Measurements from ENCODE around the gene GRIK4. TPM values are rescaled to one million over a fixed set of nuclear protein-coding genes. Genes with fewer than 3 reads are reported as not detected.

The GRIK4 gene
- total and polyA plus RNA-seq, 4 donors = 0.41 to 4.9 (median 1.7) TPM

GRCh38 chr11:120482149-120482548, 29.4 kb upstream of the GRIK4 start:
- ATAC-seq (ENCODE audit: insufficient read depth, low FRiP score) = no peak

GRCh38 chr11:120484722-120485121, 26.8 kb upstream of the GRIK4 start:
- H3K9ac ChIP-seq (ENCODE audit: insufficient read depth in 1 of 2, low read length in 2 of 2) = no peak overlapping the region
- WGBS, 2 donors = 74 to 81% methylated on average over 3 of the region's 3 CpGs
- no peaks in the 10 kb centered on the region for H3K9me3 ChIP-seq (ENCODE audit: control insufficient read depth in 4 of 4, insufficient read depth in 3 of 4, low read length in 3 of 4)
- DNase-seq = no peak
- H3K36me3 ChIP-seq (ENCODE audit: control insufficient read depth in 4 of 4, insufficient read depth in 4 of 4, low read length in 4 of 4) = peaks cover 20 to 44% (median 31%) of the 10 kb centered on the region in 4 donors
- H3K4me1 ChIP-seq (ENCODE audit: control insufficient read depth in 5 of 5, insufficient read depth in 5 of 5, low read length in 5 of 5) = peaks cover 0 to 2% (median 0%) of the 10 kb centered on the region in 5 donors
- no peak for TF ChIP-seq CTCF (IDR thresholded peaks at IDR 0.05; ENCODE audit: control extremely low read depth, extremely low read depth)
- H3K27ac ChIP-seq (ENCODE audit: low read depth in 1 of 2, low read length in 1 of 2) = no peak overlapping the region
- H3K27me3 ChIP-seq (ENCODE audit: control insufficient read depth in 3 of 3, insufficient read depth in 3 of 3, low read length in 2 of 3) = no peaks in the 10 kb centered on the region
- H3K4me3 ChIP-seq = no peak overlapping the region
- ATAC-seq (ENCODE audit: insufficient read depth, low FRiP score) = no peak

More at GRCh38 chr11:120482149-120482548, 29.4 kb upstream of the GRIK4 start:
- H3K4me1 ChIP-seq (ENCODE audit: control insufficient read depth in 5 of 5, insufficient read depth in 5 of 5, low read length in 5 of 5) = peaks cover 0 to 2% (median 0%) of the 10 kb centered on the region in 5 donors
- no peak for TF ChIP-seq CTCF (IDR thresholded peaks at IDR 0.05; ENCODE audit: control extremely low read depth, extremely low read depth)
- H3K9me3 ChIP-seq (ENCODE audit: control insufficient read depth in 4 of 4, insufficient read depth in 3 of 4, low read length in 3 of 4) = no peaks in the 10 kb centered on the region
- H3K9ac ChIP-seq (ENCODE audit: insufficient read depth in 1 of 2, low read length in 2 of 2) = no peak overlapping the region
- no peak overlapping the region for H3K27ac ChIP-seq (ENCODE audit: low read depth in 1 of 2, low read length in 1 of 2)
- 86 to 89% methylated on average over 6 of the region's 6 CpGs for WGBS, 2 donors
- DNase-seq = no peak
- H3K36me3 ChIP-seq (ENCODE audit: control insufficient read depth in 4 of 4, insufficient read depth in 4 of 4, low read length in 4 of 4) = peaks cover 26 to 55% (median 40%) of the 10 kb centered on the region in 4 donors
- no peaks in the 10 kb centered on the region for H3K27me3 ChIP-seq (ENCODE audit: control insufficient read depth in 3 of 3, insufficient read depth in 3 of 3, low read length in 2 of 3)
- no peak overlapping the region for H3K4me3 ChIP-seq

- no peaks in the 10 kb centered on the region for H3K9me3 ChIP-seq (ENCODE audit: control insufficient read depth in 4 of 4, insufficient read depth in 3 of 4, low read length in 3 of 4)
- DNase-seq (no peak), ATAC-seq (ENCODE audit: insufficient read depth, low FRiP score) (no peak)
- peaks cover 14 to 34% (median 22%) of the 10 kb centered on the region in 4 donors for H3K36me3 ChIP-seq (ENCODE audit: control insufficient read depth in 4 of 4, insufficient read depth in 4 of 4, low read length in 4 of 4)
- H3K27me3 ChIP-seq (ENCODE audit: control insufficient read depth in 3 of 3, insufficient read depth in 3 of 3, low read length in 2 of 3) = no peaks in the 10 kb centered on the region
- 96 to 97% methylated on average over 5 of the region's 5 CpGs for WGBS, 2 donors
- H3K27ac ChIP-seq (ENCODE audit: low read depth in 1 of 2, low read length in 1 of 2) = no peak overlapping the region
- H3K9ac ChIP-seq (ENCODE audit: insufficient read depth in 1 of 2, low read length in 2 of 2) = no peak overlapping the region
- peaks cover 0 to 2% (median 0%) of the 10 kb centered on the region in 5 donors for H3K4me1 ChIP-seq (ENCODE audit: control insufficient read depth in 5 of 5, insufficient read depth in 5 of 5, low read length in 5 of 5)
- H3K4me3 ChIP-seq = no peak overlapping the region
- no peak for TF ChIP-seq CTCF (IDR thresholded peaks at IDR 0.05; ENCODE audit: control extremely low read depth, extremely low read depth)
Observed at GRCh38 chr11:120486138-120486537, 25.4 kb upstream of the GRIK4 start.

- peaks cover 8 to 24% (median 13%) of the 10 kb centered on the region in 4 donors for H3K36me3 ChIP-seq (ENCODE audit: control insufficient read depth in 4 of 4, insufficient read depth in 4 of 4, low read length in 4 of 4)
- no peak for TF ChIP-seq CTCF (IDR thresholded peaks at IDR 0.05; ENCODE audit: control extremely low read depth, extremely low read depth)
- H3K27me3 ChIP-seq (ENCODE audit: control insufficient read depth in 3 of 3, insufficient read depth in 3 of 3, low read length in 2 of 3) = no peaks in the 10 kb centered on the region
- no peak overlapping the region for H3K27ac ChIP-seq (ENCODE audit: low read depth in 1 of 2, low read length in 1 of 2)
- peaks cover 0 to 2% (median 0%) of the 10 kb centered on the region in 5 donors for H3K4me1 ChIP-seq (ENCODE audit: control insufficient read depth in 5 of 5, insufficient read depth in 5 of 5, low read length in 5 of 5)
- WGBS, 2 donors = 88 to 96% methylated on average over 1 of the region's 1 CpG
- ATAC-seq (ENCODE audit: insufficient read depth, low FRiP score) (no peak), DNase-seq (no peak)
- H3K4me3 ChIP-seq = no peak overlapping the region
- H3K9ac ChIP-seq (ENCODE audit: insufficient read depth in 1 of 2, low read length in 2 of 2) = no peak overlapping the region
- H3K9me3 ChIP-seq (ENCODE audit: control insufficient read depth in 4 of 4, insufficient read depth in 3 of 4, low read length in 3 of 4) = no peaks in the 10 kb centered on the region
Observed at GRCh38 chr11:120489799-120490198, 21.7 kb upstream of the GRIK4 start.

All from lung (tissue), 12 donors.